NCI-H1930 (cell line): ENCODE data around the gene PLEKHG4B.

Source experiments
- DNase-seq, 2 experiments: peaks; one replicate each; lab custom pipeline; 2025; lab: John Stamatoyannopoulos, UW

PLEKHG4B gene

GRCh38 chr5:172841-173251 is 80.9 kb downstream of the PLEKHG4B start:
- DNase-seq: no peak

DNA sequence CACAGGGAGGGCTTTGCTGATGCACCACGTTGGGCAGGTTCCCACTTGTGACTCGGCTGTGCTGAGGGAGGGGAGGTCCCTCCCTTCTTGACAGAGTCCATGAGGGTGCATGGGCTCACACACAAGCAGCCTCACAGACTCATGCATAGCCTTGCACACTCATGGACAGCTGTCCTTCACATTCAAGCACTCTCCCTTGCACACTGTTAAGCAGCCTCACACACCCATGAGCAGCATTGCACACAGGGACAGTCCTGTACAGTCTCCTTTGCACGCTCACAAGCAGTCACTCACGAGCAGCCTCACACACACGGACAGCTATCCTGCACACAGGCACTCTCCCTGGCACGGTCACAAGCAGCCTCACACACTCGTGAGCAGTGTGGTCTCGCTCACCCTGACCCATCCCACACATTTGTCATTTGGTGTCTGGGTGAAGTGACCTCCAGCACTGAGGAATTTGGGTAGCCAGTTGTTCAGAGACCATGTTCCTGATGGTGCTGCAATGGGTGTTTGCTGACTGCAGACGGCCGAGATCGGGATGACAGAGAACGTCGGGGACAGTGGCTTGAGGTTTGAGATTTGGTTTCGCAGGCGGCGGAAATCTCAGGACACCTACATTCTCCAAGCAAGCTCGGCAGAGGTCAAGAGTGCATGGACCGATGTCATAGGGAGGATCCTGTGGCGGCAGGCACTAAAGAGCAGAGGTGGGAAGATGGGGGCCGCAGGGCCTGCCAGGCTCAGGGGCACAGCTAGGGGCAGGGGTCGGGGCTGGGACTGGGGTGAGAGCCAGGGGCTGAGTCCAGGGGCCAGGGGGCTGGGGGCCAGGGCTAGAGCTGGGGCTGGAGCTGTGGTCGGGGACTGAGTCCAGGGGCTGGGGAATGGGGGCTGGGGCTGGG is 81.7 kb downstream of the PLEKHG4B start:
- DNase-seq: no peak

GRCh38 chr5:174291-174600 is 82.3 kb downstream of the PLEKHG4B start:
- DNase-seq: no peak

DNA sequence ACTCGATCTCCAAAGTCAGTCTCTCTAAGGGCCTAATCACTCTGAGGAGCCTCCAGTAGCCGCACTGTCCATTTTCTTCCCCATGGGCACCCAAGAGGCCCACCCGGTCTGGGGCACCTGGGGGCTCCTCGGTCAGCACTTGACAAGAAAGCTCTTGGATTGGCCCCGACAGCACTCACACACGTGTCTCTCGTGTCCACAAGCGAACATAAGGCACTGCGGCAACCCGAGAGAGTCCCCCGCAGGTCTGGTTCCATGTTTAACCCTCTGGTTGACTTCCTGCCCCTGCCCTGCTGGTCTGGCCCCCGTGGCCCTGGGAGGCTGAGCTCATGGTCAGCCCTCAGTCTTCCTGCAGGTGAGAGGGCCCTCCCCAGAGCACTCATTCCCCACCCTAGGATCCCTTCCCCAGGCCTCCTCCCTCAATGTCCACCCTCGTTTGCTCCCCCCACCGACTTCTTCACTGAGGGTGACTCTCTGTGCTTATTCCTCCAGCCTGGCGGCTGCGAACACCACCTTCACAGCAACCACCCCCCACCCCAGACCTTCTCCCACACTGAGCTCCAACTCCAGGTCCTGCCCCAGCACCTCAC is 83.0 kb downstream of the PLEKHG4B start:
- DNase-seq: no peak

DNA sequence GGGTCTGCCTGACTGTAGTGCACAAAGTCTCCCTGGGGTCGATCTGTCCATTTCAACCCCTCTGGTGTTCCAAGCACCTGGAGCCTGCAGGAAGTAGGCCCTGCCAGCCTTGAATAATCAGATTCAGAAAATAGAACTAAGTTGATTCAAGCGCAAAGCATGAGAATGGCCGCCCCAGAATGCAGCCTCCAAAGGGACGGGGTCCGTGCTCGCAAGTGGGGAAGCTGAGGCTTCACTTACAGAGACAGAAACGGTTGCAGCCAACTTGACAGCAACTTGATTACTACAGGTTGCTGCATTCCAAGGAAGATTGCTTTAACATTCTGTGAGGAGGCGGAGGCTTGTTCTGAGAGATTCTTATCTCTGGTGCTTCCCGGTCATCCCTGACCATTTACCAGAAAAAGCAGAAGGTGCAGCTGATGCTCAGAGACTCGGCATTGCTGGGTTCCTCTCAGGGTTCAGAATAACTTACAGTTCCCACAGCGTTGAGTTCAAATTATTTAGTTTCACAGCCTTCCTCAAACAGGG is 84.4 kb downstream of the PLEKHG4B start:
- no peak for DNase-seq

GRCh38 chr5:178110-178509 is 86.1 kb downstream of the PLEKHG4B start:
- DNase-seq: no peak

DNA sequence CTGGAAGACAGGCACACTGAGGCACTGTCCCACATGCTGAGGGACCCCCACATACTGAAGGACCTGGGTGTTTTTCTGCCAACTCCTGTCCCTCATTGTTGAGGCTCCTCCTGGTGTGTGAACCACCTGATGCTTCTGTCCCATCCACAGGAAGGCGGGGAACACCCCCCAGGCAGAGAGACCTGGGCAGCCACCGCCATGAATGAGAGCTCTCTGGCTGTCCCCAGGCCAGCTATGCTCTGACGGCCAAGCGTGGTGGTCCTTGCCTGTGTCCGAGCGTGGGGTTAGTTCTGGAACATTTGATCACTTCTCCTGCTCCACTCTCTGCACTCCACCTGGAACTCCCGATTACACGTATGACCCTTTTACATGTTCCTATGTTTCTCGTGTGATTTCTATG is 87.4 kb downstream of the PLEKHG4B start:
- DNase-seq: no peak

DNA sequence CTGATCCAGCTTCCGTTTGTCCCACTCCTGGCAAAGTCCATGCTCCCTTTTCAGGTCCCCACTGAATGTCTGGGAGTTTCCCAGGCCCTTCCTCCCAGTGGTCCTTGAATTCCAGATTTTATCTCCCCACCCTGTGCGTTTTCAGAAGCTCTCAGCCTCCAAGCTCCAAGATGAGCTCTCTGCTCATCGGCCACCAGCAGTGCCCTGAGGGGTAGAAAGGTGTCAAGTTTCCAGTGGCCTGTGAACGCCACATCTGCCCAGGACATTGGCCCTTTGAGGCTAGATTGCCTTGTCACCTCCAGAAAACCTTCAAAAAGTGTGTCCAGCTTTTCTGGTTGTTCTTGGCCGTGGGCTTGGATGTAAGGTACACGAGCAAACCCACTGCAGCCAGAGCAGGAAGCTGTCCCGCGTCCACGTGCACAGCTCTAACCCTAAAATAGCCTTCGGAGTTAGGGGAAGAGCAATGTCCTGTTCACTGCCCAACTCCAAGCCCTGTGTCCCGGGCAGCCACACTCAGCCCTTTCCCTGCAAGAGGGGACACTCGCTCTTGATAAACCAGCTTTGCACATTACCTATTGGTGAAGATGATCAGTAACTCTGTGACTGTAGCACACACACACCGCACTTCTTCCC is 88.4 kb downstream of the PLEKHG4B start:
- no peak for DNase-seq

DNA sequence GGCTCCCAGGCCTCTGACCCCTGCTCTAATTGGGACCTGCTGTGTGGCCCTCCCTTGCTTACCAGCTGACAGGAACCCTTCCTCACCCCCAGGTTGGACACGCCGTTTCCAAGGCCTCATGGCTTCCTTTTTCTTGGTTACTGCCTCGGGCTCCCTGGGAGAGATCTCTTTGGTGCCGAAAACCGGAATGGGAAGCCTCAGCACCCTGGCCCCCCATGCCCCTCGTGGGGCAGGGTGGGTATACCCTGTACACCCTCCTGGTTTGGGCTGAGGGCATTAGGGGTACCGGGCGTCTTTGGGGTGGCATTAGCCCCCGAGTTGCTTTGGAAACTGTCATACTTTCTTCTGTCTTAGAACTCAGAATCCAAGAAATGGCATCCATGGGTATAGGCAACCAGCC is 89.2 kb downstream of the PLEKHG4B start:
- no peak for DNase-seq

DNA sequence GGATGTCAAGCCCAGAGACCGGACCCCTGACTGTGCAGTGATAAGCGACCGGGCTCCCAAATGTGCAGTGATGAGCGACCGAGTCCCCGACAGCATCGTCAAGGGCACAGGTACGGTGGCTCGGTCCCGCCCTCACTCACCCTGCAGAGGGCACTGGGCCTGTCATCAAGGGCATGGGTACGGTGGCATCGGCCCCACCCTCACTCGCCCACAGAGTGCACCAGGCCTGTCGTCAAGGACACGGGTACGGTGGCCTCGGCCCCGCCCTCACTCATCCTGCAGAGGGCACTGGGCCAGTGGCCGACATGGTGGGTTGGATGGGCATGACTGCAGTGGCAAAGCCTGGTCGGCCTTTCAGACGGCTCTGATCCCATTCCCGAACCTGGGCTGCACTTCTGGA is 89.6 kb downstream of the PLEKHG4B start:
- DNase-seq: no peak

DNA sequence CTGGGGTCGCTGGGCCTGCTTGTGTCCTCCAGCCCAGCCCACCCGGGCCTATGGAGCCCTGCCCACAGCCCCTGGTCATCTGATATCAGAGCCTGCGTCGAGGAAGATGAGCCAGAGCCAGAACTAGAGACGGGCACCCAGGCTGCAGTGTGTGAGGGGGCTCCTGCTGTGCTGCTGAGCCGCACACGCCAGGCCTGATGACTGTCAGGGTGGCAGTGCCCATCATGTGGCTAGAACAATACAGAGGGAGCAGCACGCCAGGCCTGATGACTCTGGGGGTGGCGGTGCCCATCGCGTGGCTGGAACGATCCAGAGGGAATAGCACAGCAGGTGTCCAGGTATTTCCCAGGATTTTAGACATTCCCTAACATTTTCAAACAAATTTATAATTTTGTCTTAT is 90.2 kb downstream of the PLEKHG4B start:
- no peak for DNase-seq

- no peak for DNase-seq
Measured at GRCh38 chr5:184471-184870, 92.5 kb downstream of the PLEKHG4B start.

GRCh38 chr5:185095-186070 is 93.4 kb downstream of the PLEKHG4B start:
- DNase-seq: no peak

DNA sequence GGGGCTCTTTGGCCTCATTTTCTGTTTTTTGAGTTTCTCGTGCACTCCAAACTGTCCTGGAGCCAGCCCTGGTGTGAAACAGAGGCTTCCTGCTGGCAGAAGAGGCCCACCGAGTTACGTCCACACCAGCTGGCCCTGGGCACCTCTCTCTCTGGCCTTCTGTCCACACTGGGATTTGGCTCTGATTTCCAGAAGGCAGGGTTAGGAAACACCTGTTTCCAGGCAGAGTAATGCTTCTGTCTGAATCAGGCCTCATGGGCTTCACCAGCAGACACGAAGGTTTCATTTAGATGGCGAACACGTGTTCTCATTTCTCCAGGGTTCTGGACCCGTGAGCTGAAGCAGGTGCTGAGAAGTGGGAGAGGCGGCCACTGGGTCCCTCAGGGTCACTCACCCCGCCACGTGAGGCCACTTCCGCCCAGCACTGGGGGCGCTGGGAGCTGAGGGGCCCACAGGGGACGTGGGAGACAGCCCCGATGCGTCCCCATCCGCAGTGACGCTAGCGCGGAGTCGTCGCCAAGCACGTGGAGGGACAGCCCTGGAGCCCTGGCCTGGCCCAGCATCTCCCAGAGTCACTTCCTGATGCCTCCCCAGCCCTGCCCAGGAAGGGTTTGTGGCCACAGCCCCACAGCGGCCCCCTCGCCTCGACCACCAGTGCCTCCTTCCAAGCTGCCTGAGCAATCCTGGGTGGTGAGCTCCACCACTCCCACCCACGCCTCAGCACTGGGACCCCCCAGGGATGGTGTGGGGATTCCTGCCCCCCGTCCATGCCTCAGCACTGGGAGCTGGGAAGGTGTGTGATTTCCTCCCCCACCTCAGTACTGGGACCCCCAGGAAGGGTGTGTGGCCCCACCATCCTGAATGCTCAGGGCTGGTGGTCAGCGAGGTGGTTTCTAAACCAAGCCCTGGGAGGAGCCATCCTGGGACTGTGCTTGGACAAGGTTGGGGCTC is 94.4 kb downstream of the PLEKHG4B start:
- no peak for DNase-seq

GRCh38 chr5:187042-187431 is 95.1 kb downstream of the PLEKHG4B start:
- no peak for DNase-seq

GRCh38 chr5:187617-188451 is 95.9 kb downstream of the PLEKHG4B start:
- no peak for DNase-seq

DNA sequence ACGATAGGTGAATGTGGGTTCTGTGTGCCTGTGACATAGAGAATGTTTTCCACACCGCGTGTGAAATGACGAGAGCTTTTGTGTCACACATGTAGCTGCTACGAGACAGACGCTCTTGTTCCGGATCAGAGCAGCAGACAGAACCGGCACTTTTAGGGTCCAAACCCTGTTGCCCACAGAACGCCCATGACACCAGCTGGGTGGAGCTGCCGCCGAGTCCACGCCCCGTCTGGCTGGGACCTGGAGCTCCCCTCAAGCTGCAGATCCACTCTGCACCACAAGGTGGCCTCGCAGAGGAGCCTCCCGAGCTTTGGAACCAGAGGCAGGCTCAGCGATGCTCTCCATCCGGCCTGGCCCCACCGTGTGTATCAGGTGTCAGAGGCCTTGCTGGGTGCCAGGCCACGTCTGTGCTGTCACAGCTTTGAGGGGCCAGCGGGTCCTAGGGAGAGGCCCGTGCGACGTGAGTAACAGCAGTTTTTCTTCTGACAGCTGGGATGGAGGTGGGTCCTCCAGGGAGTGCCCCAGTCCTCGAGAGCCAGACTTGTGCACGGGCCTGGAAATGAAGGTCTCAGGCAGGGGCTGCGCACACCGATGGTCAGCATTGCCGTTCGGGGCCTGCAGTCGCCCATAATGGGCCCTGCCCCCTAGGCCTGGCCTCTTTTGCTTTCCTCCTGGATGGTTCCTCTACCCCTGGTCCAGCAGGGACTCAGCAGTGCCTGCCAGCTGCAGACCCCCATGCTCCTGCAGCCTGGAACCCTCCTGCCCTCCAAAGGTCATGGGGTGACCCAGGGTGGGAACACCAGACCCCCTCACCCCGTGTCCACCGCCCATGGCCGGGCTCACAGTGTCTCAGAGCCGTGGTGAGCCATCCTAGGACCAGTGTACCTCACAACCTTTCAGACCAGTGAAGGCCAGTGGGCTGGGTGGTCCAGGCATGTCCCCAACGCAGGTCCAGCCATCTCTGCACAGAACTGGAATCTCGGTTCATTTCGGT is 96.8 kb downstream of the PLEKHG4B start:
- peak; percentile 91 to 97 for DNase-seq

DNA sequence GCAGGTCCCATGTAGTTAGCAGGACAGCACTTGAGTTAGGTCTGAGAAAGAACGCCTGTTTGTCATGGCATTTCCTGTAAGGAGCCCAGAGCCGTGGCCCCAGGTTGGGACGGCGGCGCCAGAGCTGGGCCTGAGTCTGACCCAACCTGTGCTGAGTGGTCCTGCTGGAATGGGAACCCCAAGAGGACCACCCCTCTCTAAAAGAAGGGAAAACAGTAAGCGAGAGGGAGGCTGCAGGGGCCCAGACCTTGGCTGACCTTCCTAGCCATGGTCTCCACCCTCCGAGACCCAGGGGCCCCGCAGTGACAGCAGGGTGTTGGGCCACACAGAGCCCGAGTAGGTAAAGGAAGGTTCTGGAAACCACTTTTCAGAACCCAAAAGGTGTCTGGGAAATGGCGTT is 97.5 kb downstream of the PLEKHG4B start:
- no peak for DNase-seq

- no peak for DNase-seq
Measured at GRCh38 chr5:189976-190365, 98.0 kb downstream of the PLEKHG4B start.
